Activated CD8-positive, alpha-beta memory T cell treated with anti-CD3 and anti-CD28 coated beads, Interleukin-2, amount 50 U/mL, for 24 hours (primary cell): ENCODE results near the gene NFYC.
"Not testable (repeated sequence)": the region's sequence is repeated elsewhere in the genome, so short reads cannot be mapped to it uniquely, and the experiment has no call there.

ENCODE experiments used
- DNase-seq: peaks from one replicate; pipeline ENCODE4 v3.0.0-alpha.2; 2020; ENCODE audit errors: extremely low read depth

Gene NFYC

DNA sequence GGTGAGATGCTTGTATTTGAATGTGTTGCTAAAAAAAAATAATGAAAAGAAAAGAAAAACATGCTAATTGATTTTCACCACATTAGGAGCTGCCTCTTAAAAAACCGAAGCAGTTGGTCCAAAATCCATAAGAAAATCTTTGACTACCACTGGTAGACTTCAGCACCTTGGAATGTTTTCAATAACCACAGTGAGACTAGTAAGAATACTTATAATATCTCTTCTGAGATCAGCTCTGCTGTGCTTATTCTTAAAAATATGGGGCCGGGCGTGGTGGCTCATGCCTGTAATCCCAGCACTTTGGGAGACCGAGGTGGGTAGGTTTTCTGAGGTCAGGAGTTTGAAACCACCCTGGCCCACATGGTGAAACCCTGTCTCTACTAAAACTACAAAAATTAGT lies 15.1 kb downstream of the NFYC start:
- no peak for DNase-seq

DNA sequence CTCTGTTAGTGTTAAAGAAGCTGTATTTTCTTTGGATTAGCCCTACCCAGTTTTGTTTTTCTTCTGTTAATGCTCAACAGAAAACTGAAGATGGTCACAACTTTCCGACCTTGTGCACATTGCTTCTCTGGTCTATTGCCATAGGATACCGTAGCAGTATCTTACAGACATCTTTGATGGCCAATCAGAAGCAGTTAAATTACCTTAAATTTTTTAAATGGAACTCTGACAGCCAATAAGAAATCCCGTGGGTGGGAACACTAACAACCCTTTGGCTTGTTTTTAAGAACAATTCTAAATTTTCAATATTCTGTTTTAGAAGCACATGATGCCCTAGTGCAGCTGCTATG lies 17.2 kb downstream of the NFYC start:
- DNase-seq, result no peak

DNA sequence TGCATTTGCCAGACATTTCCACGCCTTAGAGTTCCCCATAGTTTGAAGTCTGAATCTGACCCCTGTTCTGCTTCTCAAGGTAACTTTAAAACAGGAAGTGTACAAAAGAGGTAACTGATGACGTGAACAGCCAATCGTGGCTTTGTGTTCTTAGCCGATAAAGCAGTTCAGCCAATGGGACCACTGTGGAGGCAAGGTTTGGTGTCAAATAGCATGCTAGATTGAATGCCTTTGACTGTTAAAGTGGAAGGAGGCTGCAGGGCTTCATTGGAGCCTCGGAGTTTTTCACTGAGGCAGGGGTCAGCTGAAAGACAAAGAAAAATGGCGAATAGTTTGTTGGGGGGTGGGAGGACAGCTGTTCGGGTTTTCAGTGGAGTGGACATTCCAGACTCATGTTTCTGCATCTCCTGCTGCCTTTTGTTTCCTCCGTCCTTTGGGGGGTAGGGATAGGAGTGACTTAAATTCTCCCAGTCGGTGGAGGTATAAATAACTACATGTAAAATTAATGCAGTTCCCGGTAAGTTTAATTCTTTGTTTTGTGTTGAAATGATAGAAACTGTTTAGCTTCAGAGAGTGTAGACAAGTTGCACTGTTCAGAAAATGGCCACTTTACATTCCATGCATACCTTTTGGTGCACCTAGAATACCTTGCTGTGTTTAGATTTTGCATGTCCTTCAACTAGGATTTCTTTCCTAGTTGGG lies 17.7 kb downstream of the NFYC start:
- peak; percentile 40 for DNase-seq

DNA sequence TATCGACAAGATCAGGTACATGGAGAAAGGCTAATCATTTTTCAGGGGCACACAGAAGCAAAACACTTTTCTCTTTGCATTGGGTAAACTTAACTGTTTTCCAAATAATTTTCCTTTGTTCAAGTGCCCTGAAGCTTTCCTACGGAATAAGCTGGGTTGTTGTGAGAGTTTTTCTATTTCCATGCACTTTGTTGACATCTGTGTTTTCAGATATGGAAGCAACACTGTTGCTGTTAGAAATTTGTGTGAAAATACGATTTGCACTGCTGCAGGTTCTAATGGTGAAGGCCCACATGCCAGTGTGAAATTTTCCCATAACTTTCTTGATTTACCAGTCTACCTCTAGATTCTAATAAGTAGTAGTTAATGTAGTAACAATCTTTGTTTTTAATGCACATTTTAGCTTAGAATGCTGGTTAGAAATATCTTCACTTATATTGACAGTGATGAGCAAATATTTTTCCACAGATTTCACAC lies 18.3 kb downstream of the NFYC start:
- no peak for DNase-seq

DNA sequence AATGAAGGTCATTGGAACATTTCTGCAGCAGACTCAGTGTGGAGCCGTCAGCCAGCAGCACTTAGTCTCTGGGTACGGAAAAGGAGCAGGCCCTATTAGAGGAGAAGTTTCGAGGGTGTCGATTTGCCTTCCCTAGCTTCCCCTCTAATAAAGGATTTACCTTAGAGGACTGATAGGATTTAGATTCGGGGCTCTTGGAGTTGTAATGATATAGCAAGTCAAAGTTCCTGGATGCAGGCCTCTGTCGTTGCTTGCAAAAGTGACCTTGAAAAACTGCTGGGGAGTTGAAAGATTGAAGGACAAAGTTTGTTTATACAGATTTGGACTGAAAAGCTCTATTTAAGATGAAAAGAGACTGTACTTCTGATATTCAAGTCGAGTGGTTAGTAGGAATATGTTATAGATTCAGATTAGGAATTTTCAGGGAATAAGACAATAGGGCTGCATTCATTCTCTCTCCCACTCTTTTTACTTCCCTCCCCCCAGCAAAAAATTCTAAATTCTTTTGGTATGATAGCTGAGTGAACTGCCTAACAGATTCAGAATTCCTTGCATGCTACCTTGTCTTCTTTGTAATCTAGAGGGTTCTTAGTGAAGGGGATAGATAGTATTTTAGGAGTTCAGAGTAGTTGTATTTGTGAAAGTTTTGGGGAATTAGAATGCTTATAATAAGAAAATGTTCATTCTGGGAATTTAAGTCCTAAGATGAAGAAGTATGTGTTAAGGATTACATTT lies 19.2 kb downstream of the NFYC start:
- no peak for DNase-seq

DNA sequence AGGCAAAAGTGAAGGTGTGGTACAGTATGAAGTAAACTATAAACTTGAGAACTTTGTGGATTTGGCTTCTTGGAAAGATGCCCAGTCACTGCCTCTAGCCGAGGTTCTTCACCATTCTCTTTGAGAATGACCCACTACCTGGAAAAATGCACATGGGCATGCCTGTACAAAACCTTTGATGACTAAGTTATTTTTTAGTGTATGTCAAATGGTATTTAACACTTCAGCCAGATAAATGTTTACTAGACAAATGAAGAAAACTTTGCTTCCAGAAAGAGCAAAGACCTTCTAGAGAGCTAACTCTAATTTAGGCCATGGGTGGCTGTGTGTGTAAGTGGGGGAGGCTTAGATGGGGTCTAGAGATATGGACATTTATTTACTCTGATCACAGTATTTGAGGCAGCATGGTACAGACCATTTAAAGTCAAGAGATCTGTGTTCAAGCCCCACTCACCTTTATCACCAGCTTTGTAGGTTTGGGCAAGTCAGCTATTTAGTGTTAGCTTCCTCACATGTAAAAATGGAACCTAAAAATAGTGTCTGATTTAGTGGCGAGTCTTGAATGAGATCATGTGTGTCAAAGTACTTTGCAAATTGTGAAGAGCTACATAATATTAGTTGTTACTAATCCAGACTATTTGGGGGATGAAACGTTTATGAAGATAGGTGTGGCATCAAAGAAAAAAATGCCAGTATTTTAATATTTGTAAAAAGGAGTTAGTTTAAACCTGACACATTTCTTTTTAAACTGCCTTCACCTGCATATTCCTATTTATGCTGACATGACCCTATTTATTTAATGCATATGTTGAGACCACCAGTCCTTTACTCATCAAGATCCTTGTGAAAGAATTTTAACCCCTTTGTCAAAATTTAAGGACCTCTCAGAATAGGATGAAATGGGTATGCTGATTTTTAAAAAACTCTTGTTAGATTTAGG lies 20.2 kb downstream of the NFYC start:
- DNase-seq, result no peak

DNA sequence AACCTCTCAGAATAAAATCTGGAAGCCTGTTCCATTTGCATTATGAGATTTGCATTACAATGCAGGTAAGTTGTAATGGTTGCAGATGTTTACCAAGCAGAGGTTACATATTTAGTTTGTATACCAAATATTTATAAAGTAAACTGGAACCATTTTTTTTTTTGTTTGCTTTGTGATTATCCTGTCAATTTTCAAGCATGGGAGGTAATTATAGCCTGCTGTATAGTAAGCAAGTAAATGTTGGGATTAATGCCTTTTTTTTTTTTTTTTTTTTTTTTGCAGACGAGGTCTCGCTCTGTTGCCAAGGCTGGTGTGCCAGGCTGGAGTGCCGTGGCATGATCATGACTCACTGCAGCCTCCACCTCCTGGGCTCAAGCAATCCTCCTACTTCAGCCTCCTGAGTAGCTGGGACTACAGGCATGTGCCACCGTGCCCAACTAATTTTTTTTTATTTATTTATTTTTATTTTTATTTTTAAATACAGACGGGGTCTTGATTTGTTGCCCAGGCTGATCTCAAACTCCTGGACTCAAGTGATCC lies 21.0 kb downstream of the NFYC start:
- no peak for DNase-seq

DNA sequence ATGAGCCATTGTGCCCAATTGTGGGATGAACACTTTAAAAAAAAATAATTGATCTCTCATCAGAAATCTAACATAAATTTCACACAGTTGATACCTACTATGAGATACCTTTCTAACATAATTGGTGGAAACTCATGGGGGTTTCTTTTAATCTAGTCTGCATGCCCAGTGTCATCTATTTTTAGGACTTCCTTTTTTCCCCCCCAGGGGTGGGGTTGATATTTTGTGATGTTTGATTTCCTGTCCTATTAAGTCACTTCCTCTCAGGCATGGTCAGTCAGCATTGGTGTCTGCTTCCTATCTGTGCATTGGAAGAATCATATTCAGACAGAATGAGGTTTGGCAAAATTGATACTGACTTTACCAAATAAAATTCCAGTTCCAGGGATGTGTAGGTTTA lies 21.5 kb downstream of the NFYC start:
- DNase-seq, result no peak

DNA sequence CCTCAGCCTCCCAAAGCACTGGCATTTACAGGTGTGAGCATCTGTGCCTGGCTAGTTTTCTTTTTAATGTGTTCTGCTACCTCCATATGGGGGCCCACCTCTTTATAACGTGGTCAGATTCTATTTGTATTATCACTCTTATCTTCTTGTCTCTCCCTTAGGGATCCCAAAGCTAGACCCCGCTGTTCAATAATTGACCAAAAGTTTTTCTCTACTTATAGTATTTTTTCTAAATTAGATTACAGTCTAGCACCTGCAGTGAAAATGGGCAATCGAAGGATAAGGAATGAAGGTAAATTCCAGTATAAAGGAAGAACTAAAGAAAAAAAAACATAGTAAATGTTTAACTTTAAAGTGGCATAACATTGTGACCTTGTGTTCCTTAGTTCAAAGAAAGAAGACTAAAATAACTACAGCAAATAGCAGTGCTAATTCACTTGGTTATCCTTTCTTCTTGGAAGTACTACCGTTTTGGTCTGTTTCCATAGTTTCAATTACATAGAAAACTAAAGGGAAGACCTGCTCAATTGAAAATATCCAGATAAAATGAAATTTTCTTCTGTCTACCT lies 24.1 kb downstream of the NFYC start:
- DNase-seq, result no peak

DNA sequence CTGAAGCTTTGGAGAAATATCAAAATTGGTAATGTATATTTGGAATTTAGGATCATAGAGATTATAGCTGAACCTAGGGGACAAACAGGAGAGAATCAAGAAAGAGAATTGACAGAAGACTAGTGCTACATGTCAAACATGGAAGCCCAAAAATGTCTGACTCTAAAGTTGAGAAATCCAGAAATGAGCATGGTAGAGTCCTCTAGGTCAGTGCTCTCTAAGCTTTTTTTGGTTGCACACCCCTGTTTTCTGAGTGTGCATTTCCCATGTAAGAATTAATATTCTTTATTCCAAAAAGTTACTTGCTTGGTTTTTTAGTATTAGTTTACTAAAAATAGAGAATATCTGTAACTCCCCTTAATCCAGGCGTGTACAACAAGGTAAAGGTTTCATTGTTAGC lies 25.6 kb downstream of the NFYC start:
- DNase-seq, result no peak

DNA sequence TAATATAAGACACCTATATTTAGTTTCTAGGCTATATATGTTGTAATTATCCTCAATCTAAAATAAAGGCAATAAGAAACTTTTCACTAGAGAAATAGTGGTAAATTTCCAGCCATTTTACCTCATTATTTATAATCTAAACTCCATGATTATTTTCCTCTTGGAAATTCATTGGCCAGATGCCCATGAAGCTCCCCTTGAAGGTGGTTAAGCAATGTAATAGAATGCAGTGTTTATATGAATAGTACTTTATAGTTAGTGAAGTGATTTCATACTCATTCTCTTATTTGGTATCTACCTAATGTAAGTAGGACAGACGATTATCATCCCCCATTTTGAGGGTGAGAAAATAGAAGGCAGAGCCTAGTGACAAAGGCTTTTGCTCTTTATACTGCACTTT lies 26.5 kb downstream of the NFYC start:
- no peak for DNase-seq

DNA sequence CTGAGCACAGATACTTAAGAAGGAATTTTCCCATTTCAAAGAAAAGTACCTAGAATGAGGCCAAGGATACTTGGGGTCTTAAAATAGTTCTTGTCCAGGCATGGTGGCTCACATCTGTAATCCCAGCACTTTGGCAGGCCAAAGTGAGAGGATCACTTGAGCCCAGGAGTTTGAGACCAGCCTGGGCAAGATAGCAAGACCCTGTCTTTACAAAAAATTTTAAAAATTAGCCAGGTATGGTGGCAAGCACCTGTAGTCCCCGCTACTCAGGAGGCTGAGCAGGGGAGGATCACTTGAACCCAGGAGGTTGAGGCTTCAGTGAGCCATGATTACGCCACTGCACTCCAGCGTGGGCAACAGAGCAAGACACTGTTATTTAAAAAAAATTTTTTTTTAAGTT lies 29.0 kb downstream of the NFYC start:
- DNase-seq, result no peak

DNA sequence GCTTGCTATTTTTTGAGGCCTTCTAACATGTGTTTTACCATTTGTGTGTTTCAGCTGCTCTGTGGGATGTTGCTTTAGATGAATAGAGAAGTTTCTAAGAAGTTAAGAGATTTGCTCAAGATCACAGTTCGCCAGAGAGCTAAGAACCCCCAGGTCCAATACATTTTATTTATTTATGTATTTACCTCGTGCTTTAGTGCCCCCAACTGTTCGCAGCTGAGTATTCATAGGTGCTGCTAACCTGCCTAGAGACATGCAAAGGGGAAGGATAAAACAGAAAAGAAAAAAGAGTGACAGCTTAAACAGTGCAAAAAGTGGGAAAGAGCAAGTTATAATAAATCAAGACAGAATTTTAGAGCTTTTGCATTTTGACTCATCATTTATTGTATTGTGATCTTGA lies 31.1 kb downstream of the NFYC start:
- DNase-seq, result no peak

DNA sequence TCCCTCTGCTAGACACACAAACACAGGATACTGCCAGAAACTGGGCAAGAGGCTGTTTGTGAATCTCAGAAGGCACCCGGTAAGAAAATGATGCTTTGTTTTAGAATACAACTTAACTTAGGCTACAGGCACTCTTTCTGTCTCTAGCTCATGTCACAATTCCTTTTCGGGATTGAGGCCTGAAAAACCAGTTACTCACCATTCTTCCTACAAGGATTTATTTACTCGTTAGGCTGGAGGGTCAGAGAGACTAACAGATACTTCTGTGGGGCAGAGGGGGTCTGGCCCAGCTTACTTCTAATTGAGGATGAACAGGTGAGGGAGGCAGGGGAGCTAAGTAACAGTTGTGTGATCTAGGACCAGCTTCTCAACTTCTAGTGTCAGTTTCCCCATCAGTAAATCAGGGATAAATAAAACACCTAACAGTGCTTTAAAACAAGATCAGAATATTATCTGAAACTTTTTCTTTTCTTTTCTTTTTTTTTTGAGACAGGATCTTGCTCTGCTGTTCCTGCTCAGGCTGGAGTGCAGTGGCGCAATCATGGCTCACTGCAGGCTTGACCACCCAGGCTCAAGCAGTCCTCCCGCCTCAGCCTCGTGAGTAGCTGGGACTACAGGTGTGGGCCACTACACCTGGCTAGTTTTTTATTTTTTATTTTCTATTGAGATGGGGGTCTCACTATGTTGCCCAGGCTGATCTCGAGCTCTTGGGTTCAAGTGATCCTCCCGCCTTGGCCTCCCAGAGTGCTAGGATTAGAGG lies 31.9 kb downstream of the NFYC start:
- DNase-seq, result no peak

DNA sequence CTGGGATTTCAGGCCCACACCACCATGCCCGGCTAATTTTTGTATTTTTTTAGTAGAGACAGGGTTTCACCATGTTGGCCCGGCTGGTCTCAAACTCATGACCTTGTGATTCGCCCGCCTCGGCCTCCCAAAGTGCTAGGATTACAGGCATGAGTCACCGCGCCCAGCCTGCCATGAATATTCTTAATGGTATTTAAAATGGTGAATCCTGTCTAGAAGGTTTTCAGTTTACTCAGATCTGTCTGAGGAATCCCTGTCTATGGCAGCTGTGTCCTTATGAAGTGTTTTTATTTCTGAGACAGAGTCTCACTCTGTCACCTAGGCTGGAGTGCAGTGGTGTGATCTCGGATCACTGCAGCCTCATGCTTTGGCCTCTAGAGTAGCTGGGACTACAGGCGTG lies 36.2 kb downstream of the NFYC start:
- not testable (repeated sequence) for DNase-seq

DNA sequence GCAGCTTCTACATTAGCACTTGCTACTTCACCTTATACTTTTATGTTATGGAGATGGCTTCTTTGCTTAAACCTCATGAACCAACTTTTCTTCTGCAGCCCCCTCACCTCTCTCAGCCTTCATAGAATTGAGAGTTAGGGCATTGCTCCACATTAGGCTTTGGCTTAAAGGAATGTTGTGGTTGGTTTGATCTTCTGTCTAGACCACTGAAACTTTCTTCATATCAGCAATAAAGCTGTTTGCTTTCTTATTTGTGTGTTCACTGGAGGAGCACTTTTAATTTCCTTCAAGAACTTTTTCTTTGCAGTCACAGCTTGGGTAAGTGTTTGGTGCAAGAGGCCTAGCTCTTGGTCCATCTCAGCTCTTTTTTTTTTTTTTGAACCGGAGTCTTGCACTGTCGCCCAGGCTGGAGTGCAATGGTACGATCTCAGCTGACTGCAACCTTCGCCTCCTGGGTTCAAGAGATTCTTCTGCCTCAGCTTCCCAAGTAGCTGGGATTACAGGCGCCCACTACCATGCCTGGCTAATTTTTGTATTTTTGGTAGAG lies 37.9 kb downstream of the NFYC start:
- DNase-seq, result not testable (repeated sequence)

DNA sequence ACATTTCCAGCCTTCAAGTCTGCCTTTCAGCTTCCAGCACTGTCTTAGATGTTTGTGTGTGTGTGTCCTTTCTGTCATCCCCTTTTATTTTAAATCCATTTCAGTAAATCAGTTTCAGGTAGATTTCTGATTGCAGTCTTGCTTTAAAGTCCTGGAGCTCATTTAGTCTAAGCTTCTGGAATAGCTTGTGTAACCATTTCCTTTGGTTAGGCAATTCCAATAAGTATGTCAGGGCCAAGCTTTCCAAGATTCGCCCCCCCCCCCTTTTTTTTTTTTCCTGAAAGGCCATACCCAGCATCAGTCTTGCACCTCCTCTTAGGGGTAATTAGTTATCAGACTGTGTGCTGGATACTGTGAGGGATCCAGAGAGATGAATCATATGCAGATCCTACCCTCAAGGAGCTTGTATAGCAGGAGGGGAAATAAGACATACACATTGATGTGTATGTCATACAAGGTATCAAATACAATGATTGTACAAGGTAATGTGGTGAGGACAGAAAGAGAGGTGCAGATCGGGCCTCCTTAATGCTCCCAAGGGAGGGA lies 41.3 kb downstream of the NFYC start:
- no peak for DNase-seq

DNA sequence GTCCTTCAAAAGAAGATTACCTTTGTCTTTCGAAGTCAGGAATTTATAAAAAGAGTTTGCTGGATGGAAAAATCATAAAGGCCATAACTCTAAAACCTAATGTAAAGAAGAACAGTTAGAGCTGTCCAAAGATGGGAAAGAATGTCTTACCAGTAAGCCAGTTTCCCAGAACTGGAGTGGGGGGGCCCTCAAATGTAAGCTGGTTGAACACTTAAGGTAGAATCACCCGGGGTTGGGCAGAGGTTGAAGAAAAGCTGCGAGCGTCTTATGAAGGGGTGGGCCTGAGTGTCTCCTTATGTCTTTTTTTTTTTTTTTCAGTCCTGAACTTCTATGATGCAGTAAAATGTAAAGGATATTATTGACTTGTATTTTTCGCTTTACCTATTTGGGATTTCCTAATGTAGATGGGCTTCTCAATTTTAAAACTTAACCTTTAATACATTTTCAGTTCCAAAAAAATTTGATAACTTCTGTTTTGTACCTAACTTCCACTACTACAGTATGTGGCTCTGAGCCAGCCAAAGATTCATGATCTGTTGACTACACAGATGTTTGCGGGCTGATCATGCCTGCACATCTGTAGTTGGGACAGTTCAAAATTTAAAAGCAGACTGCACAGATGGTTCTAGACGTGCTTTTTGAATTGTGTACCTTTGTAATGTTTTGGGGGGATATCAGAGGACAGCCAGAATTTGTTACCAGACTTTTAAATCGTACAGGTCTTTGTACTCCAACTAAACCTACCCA lies 43.6 kb downstream of the NFYC start:
- DNase-seq, result no peak

DNA sequence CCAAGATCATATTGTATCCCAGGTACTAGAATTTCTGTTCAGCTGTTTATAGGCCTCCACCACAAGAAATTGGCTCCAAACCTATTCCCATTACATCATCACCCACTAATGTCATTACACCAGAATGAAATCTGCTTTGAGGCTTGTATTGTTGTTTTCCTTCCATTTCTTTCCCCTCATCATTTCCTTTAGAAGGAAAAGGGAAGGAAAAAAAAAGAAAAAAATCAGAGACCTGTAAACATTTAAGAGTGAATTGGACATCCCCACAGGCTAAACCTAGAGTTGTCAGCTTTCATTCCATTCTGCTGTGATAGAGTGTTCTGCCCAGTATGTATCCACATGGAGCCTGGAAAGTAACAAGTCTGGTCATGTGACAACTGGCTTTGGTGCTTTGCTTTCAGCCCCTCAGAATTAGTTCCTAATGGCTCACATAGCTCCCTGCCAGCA lies 44.6 kb downstream of the NFYC start:
- DNase-seq, result no peak

DNA sequence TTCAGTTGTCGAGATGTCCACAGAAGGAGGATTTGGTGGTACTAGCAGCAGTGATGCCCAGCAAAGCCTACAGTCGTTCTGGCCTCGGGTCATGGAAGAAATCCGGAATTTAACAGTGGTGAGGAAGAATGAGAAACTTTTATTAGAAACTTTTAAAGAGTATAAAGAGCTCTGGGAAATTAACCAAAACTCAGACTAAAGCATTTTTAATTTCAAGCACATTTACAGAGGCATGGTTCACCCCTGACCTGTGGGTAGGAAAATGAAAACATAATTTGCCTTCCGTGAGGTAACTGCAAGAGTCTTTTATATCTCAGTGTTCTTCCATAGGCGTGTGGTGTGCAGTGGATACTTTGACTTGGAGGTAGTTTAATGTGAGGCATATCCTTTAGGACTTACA lies 47.3 kb downstream of the NFYC start:
- no peak for DNase-seq
